Skeletal muscle tissue (tissue), 4 donors: ENCODE results near the gene FRMD4B. TPM values are rescaled to one million over a fixed set of nuclear protein-coding genes. Genes with fewer than 3 reads are reported as not detected.

ENCODE experiments used
- H3K27ac ChIP-seq: one replicate; pipeline ENCODE4 v1.7.0; 2013; ENCODE audit warnings: mild to moderate bottlenecking, low read depth, low read length, inconsistent platforms
- H3K27me3 ChIP-seq, 3 donors: one replicate each; pipeline ENCODE4 v1.7.0; 2013; ENCODE audit warnings: low read length in 3 of 3; ENCODE audit not compliant: control insufficient read depth in 3 of 3, insufficient read depth in 3 of 3
- H3K36me3 ChIP-seq, 3 donors: one replicate each; pipeline ENCODE4 v1.7.0; 2013; ENCODE audit warnings: low read length in 3 of 3; ENCODE audit not compliant: control insufficient read depth in 3 of 3, insufficient read depth in 3 of 3
- H3K4me1 ChIP-seq, 3 donors: one replicate each; pipeline ENCODE4 v1.7.0; 2013; ENCODE audit warnings: low read length in 3 of 3, mild to moderate bottlenecking in 3 of 3; ENCODE audit not compliant: control insufficient read depth in 3 of 3, insufficient read depth in 3 of 3
- H3K4me3 ChIP-seq, 3 donors: one replicate each; pipeline ENCODE4 v1.7.0; 2013; ENCODE audit warnings: low read length in 3 of 3
- H3K9ac ChIP-seq, 3 donors: one replicate each; pipeline ENCODE4 v1.7.0; 2013; ENCODE audit warnings: low read length in 3 of 3, mild to moderate bottlenecking in 3 of 3, moderate library complexity in 2 of 3, low read depth in 1 of 3
- H3K9me3 ChIP-seq, 3 donors: one replicate each; pipeline ENCODE4 v1.7.0; 2013; ENCODE audit warnings: low read length in 3 of 3; ENCODE audit not compliant: control insufficient read depth in 3 of 3
- total RNA-seq: library from RNA; depleted of rRNA; stranded (reverse); fragments of >200 nt; gene quantifications from one replicate; pipeline ENCODE4 v1.2.3, GENCODE V29; 2014
- donor health status: Osteomylitis.

The FRMD4B gene
- total RNA-seq, 1 donor from 2014 or later: 21.4 TPM

DNA sequence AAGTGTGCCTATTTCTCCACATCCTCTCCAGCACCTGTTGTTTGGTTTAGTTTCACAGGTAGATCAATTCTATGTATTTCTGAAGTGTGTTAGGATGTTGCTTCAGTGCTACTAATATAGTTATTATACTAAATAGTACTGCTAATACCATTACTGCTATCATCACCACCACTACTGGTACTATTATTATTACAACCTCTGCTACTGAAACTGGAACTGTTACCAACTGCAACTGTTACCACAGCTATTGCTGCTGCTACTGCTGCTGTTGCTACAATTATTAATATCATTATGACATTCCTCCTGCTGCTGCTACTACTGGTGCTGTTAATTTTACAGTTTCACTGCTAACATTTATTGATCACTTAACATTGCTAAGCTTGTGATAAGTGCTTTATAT lies 255.2 kb downstream of the FRMD4B start:
- peaks cover 8 to 31% (median 18%) of the 10 kb centered on the region in 3 donors for H3K4me1 ChIP-seq
- H3K27me3 ChIP-seq: no peaks in the 10 kb centered on the region
- H3K36me3 ChIP-seq: no peaks in the 10 kb centered on the region
- no peak overlapping the region for H3K27ac ChIP-seq
- H3K9ac ChIP-seq: no peak overlapping the region
- no peaks in the 10 kb centered on the region for H3K9me3 ChIP-seq
- H3K4me3 ChIP-seq: no peak overlapping the region

DNA sequence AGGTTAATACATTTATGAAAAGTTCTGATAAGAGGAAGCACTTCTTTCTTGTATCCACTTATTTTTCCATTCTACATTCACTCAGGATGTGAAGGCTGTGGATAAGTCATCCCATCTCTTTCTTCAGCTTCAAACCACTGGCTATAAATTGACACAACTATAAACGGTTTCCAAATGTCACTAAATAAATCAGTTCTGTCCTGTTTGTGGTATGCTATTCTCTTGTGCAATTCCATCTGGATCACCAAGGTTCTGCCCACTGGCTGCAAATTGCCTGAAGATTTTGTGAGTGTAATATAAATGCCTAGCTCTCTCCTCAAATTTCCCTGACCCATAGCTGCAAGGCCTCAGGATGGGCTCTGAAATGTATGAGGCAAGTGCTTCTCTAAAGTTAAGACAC lies 256.4 kb downstream of the FRMD4B start:
- H3K9me3 ChIP-seq: no peaks in the 10 kb centered on the region
- H3K27me3 ChIP-seq: no peaks in the 10 kb centered on the region
- no peaks in the 10 kb centered on the region for H3K36me3 ChIP-seq
- H3K27ac ChIP-seq: peak overlapping the region; percentile 21
- H3K4me1 ChIP-seq: peaks cover 8 to 31% (median 18%) of the 10 kb centered on the region in 3 donors
- H3K4me3 ChIP-seq: no peak overlapping the region
- H3K9ac ChIP-seq: no peak overlapping the region

DNA sequence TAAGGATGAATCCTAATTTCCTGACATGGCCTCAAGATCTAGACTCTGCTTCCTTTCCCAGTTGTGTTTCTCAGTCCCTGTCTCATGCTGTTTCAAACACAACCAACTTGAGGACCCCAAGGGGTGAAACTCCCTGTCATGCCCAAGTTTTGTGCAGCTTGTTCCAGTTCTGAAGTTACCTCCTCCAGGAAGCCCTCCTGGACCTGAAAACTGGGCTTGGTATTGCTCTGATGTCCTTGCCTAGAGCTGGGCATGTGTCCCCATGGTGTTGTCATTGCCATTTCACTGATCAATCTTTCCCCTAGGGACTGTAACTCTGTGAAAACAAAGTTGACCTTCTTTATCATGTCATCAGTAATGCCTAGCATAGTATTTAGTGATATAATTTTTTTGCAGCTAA lies 257.4 kb downstream of the FRMD4B start:
- Histone ChIP-seq H3K9me3 (no peaks in the 10 kb centered on the region), H3K27me3 (no peaks in the 10 kb centered on the region), H3K36me3 (no peaks in the 10 kb centered on the region), H3K4me3 (no peak overlapping the region), H3K27ac (peak overlapping the region; percentile 21), H3K9ac (no peak overlapping the region), H3K4me1 (peaks cover 10 to 31% (median 18%) of the 10 kb centered on the region in 3 donors)

GRCh38 chr3:69126999-69127398 lies 258.9 kb downstream of the FRMD4B start:
- Histone ChIP-seq H3K27me3 (no peaks in the 10 kb centered on the region), H3K4me1 (peaks cover 11 to 31% (median 25%) of the 10 kb centered on the region in 3 donors), H3K36me3 (no peaks in the 10 kb centered on the region), H3K9me3 (no peaks in the 10 kb centered on the region), H3K9ac (no peak overlapping the region), H3K4me3 (no peak overlapping the region), H3K27ac (no peak overlapping the region)

- Histone ChIP-seq H3K27me3 (no peaks in the 10 kb centered on the region), H3K9ac (no peak overlapping the region), H3K27ac (no peak overlapping the region), H3K4me1 (peaks cover 11 to 31% (median 25%) of the 10 kb centered on the region in 3 donors), H3K36me3 (no peaks in the 10 kb centered on the region), H3K4me3 (no peak overlapping the region), H3K9me3 (no peaks in the 10 kb centered on the region)
Observed at GRCh38 chr3:69126216-69126615, 259.7 kb downstream of the FRMD4B start.

- peak within 1 kb of the TSS; percentile 80 to 91 (median 81) for H3K9ac ChIP-seq
- peak within 1 kb of the TSS; percentile 91 for H3K27ac ChIP-seq
- H3K36me3 ChIP-seq: peaks cover 2 to 15% (median 12%) of the 10 kb centered on the region in 3 donors
- H3K27me3 ChIP-seq: no peaks in the 10 kb centered on the region
- H3K4me1 ChIP-seq: peaks cover 13 to 21% (median 20%) of the 10 kb centered on the region in 3 donors
- no peaks in the 10 kb centered on the region for H3K9me3 ChIP-seq
- H3K4me3 ChIP-seq: peak within 1 kb of the TSS; percentile 71 to 80 (median 73)
Observed at GRCh38 chr3:69122403-69122802, 263.5 kb downstream of the FRMD4B start, which contains the start of gene LMOD3. LMOD3 (minus strand) TSS chr3:69122595; CDS start chr3:69122386, 209 bp downstream.

DNA sequence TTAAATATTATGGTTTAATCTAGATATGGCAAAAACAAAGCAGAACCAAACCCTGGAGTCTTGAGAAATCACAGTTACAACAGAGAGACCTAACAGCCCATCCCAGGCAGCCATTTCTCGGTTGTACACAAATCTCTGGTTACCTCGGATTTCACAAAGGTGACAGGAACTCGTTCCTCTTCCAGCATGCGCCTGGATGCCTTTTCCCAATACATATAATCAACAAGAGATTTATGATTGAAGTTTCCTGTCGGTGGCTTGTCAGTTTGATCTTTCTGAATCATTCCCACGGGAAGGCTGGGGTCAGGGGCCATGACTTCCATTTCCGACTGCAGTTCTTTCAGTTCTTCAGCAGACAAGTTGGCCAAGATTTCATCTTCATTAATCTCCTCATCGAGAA lies 263.9 kb downstream of the FRMD4B start:
- H3K4me1 ChIP-seq: peaks cover 11 to 20% (median 16%) of the 10 kb centered on the region in 3 donors
- peak overlapping the region; percentile 91 for H3K27ac ChIP-seq
- no peaks in the 10 kb centered on the region for H3K27me3 ChIP-seq
- H3K4me3 ChIP-seq: peak overlapping the region; percentile 71 to 80 (median 73)
- no peaks in the 10 kb centered on the region for H3K9me3 ChIP-seq
- H3K9ac ChIP-seq: peak overlapping the region; percentile 80 to 91 (median 81)
- H3K36me3 ChIP-seq: peaks cover 2 to 15% (median 12%) of the 10 kb centered on the region in 3 donors

- H3K4me1 ChIP-seq: peaks cover 8 to 16% (median 12%) of the 10 kb centered on the region in 3 donors
- H3K36me3 ChIP-seq: peaks cover 2 to 15% (median 12%) of the 10 kb centered on the region in 3 donors
- peak overlapping the region; percentile 71 to 80 (median 73) for H3K4me3 ChIP-seq
- H3K27me3 ChIP-seq: no peaks in the 10 kb centered on the region
- no peaks in the 10 kb centered on the region for H3K9me3 ChIP-seq
- peak overlapping the region; percentile 80 to 91 (median 81) for H3K9ac ChIP-seq
- peak overlapping the region; percentile 91 for H3K27ac ChIP-seq
Observed at GRCh38 chr3:69121513-69121912, 264.4 kb downstream of the FRMD4B start.

- Histone ChIP-seq H3K9ac (peak overlapping the region; percentile 80 to 91 (median 81)), H3K36me3 (peaks cover 2 to 15% (median 12%) of the 10 kb centered on the region in 3 donors), H3K9me3 (no peaks in the 10 kb centered on the region), H3K27me3 (no peaks in the 10 kb centered on the region), H3K4me3 (peak overlapping the region; percentile 71 to 80 (median 73)), H3K4me1 (peaks cover 8 to 13% (median 8%) of the 10 kb centered on the region in 3 donors), H3K27ac (peak overlapping the region; percentile 91)
Observed at GRCh38 chr3:69120879-69121464, 264.9 kb downstream of the FRMD4B start.
